C4-2B (cell line): ENCODE data around the gene GJB3.

ENCODE experiments used
- H3K27ac ChIP-seq: fragments of 450-650 bp; 2 replicates; pipeline ENCODE4 v1.5.1; 2017
- CTCF ChIP-seq: fragments of 450-650 bp; conservative IDR thresholded peaks from 2 replicates; pipeline ENCODE4 v1.5.1; 2017; ENCODE audit warnings: mild to moderate bottlenecking
- ZFX ChIP-seq: fragments of 450-650 bp; IDR thresholded peaks from 2 replicates; pipeline ENCODE4 v1.6.1; 2017

The GJB3 gene

GRCh38 chr1:34829250-34829649 is 48.2 kb downstream of the GJB3 start:
- no peak overlapping the region for H3K27ac ChIP-seq
- no peak for TF ChIP-seq CTCF
- no peak for TF ChIP-seq ZFX

GRCh38 chr1:34831721-34832246 is 50.8 kb downstream of the GJB3 start:
- no peak overlapping the region for H3K27ac ChIP-seq
- TF ChIP-seq ZFX (no peak), CTCF (no peak)

GRCh38 chr1:34833711-34834110 is 52.7 kb downstream of the GJB3 start:
- no peak for TF ChIP-seq ZFX
- TF ChIP-seq CTCF, result no peak
- H3K27ac ChIP-seq, result no peak overlapping the region
